Left kidney (tissue), 2 donors: ENCODE results near the gene ZC3H18. TPM values are rescaled to one million over a fixed set of nuclear protein-coding genes. Genes with fewer than 3 reads are reported as not detected.
"Not testable (repeated sequence)": the region's sequence is repeated elsewhere in the genome, so short reads cannot be mapped to it uniquely, and the experiment has no call there.

Experiments used
- DNase-seq: peaks from one replicate; pipeline ENCODE4 v3.0.0-alpha.2; 2013
- polyA plus RNA-seq: library from polyadenylated mRNA; unstranded; fragments of 120-200 nt; gene quantifications from one replicate; pipeline ENCODE4 v1.2.1, GENCODE V29; 2013; ENCODE audit not compliant: insufficient read length

The ZC3H18 gene
- polyA plus RNA-seq, 1 donor = 35.8 TPM

GRCh38 chr16:88605186-88606147 is 35.3 kb downstream of the ZC3H18 start:
- no peak for DNase-seq

- DNase-seq = no peak
These were observed 36.0 kb downstream of the ZC3H18 start for GRCh38 chr16:88606148-88606757.

DNA sequence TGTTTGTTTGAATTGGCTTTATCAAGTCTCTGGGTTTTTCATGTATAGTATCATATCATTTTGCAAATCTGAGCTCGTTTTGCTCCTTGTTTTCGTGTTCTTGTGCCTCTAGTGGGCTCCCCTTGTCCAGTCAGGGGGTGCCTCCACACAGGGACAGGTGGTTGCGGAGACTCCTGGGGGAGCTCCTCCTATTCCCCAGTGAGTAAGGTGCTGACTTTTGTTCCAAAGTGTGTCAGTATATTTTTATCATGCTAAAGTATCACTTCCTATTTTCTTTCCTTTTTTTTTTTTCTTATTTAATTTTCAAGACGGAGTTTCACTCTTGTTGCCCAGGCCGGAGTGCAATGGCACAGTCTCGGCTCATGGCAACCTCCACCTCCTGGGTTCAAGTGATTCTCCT is 37.9 kb downstream of the ZC3H18 start:
- DNase-seq = no peak

GRCh38 chr16:88609426-88609825 is 39.2 kb downstream of the ZC3H18 start:
- DNase-seq = not testable (repeated sequence)

DNA sequence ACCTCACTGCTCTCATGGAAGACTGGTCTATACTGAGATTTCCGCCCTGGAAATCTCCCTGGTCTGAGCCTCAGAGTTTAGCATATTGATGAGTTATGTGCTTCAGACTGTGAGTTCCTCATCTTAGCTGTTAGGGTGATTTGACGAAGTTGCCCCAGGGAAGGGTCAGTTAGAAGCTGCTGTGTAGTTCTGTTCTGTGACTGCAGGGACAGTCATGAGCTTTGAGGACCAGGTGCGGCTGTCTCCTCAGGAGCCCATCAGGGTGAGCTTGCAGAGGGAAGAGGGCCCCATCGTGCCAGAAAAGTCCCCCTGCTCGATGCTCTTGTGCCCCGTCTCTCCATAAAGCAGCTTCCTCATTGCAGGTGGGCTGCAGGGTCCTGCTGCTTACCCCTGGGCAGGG is 39.9 kb downstream of the ZC3H18 start:
- DNase-seq = no peak

DNA sequence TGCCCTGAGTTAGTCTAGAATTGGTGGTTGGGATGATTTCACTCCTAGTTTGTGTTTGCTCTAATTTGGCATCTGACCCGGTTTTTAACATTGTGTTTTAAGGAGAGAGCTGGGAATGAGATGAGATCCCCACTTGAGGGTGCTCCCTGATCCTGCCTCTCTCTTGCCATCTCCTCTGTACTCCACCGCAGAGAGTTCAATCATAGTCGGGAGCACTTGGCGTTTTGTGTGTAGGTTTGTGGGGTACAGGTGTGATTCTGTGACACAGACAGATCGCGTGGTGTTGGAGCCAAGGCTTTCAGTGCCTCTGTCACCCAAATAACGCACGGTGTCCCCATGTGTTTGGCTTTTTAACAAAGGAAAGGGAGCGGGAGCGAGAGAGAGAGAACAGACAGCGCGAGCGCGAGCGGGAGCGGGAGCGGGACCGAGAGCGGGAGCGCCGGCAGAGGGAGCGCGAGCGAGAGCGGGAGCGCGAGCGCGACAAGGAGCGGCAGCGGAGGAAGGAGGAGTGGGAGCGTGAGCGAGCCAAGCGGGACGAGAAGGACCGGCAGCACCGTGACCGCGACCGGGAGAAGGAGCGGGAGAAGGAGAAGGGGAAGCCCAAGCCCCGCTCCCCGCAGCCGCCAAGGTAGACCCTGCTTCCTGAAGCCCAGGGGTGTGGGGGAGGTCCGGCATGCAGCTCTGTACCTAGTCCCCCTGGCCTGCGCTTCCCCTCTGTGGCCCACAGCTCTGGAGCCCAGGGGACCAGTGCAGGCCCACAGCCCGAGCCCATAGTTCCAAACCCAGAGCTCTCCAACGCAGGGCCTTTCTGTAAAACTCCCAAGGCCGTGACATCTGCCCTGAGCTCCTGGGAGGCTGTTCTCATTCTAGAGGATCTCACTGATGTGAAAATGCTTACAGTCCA is 41.0 kb downstream of the ZC3H18 start:
- peak; percentile 59 for DNase-seq

GRCh38 chr16:88613293-88613692 is 43.1 kb downstream of the ZC3H18 start:
- DNase-seq = no peak

DNA sequence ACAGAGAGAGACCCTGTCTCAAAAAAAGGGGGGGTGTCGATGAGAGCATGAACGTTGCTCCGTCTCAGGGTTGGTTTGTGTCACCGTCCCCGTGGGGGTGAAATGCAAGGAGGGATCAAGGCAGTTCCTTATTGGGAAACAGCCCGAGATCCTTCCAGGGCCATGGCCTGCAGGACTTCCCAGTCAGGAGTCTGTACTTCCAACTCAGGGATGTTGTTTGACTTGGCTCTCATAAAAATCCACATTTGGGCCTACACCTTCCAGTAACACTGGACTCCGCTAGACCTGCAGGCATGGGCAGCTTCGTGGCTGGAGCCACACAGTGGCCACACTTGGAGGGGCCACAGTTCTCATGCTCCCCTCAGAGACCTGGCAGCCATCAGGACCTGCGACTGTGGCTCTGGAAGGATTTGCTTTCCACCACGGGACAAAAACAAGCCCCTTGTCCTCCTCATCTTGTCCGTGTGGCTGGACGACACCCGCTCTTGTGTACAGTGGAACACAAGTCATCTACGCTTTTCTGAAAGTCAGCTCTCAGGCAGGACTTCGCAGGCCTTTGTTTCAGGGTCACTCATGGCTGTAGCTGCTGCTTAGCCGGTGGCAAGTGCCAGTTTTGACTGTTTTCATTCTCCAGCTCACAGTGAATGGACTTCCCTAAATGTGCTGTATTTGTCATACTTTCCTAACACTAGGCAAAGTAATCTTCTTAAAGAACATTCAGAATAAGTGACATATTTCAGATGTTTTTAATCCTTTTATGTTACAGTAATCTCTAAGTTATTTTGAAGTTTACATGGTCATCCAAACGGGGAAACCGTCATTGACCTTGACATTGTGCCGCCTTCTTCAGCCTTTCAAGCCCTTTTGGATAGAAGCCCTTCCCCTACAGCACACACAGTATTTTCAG is 44.0 kb downstream of the ZC3H18 start:
- DNase-seq = no peak

- DNase-seq = no peak
These were observed 44.8 kb downstream of the ZC3H18 start for GRCh38 chr16:88614818-88615580.

DNA sequence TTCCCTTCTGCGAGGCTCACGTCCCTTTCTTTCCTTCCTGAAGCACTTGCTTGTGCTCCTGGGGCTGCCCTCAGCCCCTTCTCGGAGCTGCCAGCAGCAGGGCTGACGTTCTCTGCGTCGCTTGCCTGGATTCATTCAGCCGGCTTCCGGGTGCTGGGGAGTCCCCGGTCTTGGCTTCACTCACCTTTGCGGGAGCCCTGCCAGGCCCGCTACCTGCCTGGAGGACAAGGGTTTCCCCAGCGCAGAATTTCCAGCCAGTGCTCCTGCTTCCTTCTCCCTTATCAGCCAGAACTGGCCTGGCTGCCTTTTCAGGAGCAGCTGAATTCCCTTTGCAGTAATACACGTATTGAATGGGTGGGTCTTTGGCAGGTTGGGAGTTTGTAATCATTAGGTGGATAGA is 46.1 kb downstream of the ZC3H18 start:
- DNase-seq = no peak

- DNase-seq = no peak
These were observed 46.5 kb downstream of the ZC3H18 start for GRCh38 chr16:88616736-88617135.

DNA sequence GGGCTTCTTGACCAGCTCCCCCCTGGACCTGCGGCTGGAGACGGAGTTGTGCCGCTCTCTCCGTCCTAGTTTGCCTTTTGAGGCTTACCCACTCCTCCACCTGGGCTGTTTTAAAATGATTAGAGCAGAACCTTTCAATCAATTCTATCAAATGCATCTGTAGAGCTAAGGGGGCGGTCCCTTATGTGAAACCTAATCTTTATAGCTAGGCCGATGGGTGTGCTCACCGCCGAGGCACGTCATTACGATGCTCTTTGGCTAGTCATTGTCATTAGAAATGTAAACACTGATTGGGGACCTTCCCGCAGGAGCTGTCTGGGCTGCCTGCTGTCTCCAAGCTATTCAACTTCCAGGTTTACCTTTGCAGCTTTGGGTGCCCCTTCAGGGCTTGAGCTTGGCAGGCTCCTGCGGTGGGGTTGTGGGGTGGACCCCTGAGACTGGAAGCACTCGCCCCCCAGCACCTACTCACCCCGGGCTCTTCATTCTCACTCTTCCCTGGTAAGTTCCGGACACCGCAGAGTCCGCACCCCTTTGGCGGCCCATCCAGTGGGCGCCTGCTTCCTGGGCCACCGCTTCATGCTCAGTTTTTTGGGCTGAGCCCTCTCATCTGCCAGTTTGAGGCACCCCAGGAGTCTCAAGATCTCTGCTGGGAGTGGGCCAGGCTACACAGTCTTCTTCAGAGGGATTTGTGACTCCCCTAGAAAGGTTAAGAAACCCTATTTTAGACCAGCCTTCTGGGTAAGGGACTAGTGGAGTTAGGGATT is 47.2 kb downstream of the ZC3H18 start:
- DNase-seq = no peak

- DNase-seq = no peak
These were observed 48.2 kb downstream of the ZC3H18 start for GRCh38 chr16:88618182-88618955.

GRCh38 chr16:88618956-88619667 is 48.9 kb downstream of the ZC3H18 start:
- no peak for DNase-seq

DNA sequence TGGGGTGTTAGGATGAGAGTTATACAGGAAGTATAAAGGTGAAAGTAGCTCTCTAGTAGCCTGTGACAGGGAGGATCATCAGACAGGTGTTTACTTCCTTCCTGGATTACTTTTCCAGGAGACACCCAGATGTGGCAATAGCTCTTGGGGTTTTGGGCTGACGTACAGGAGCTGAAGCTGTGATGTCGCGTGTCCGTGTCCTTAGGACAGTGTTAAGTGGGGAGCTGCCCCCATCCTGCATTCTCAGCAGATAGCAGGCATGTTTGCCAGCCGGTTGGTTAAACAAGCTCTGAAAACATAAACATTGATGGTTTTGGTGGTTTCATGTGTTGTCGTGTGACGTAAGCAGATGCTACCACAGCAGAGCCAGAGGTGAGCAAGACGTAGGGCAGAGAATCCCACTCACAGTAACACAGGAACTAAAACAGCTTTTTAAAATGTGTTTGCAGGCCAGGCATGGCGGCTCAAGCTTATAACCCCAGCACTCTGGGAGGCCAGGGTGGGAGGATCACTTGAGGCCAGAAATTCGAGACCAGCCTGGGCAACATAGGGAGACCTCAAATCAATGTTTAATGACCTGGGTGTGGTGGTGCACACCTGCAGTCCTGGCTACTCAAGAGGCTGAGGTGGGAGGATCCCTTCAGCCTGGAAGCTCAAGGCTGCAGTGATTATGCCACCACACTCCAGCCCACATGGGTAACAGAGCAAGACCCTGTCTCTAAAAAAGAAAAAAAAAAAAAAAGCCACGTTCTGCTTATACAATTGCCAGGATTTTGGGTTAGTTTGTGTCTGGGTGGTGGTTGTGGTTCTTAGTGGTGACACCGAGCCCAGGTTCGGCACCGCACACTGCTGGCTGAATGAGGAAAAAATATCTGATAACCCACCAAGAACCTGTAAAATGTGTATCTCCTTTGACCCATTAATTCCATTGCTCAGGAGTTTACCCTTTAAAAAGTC is 49.9 kb downstream of the ZC3H18 start:
- no peak for DNase-seq

- no peak for DNase-seq
These were observed 51.9 kb downstream of the ZC3H18 start for GRCh38 chr16:88622125-88622524.

DNA sequence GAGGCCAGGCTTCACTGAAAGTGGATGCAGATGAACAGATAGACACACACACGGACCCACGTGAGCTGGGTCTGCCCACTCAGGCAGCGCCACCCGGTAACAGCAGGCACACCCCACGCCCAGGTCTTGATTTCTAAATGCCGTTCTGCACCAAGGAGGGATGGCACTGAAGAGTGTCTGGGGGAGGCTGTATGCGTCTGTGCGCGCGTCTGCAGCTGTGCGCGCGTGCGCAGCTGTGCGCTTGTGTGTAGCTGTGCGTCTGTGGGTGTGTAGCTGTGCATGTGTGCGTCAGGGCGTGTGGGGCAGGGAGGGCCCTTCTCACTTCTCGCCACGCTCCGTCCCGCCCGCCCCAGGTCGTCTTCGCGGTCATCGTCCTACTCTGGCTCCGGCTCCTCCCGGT is 52.7 kb downstream of the ZC3H18 start:
- DNase-seq = no peak
